ENCODE results near the gene SCAI.

GRCh38 chr9:125169895-125170294 lies 26.6 kb upstream of the SCAI start:
- TF ChIP-seq, protein P1, sequence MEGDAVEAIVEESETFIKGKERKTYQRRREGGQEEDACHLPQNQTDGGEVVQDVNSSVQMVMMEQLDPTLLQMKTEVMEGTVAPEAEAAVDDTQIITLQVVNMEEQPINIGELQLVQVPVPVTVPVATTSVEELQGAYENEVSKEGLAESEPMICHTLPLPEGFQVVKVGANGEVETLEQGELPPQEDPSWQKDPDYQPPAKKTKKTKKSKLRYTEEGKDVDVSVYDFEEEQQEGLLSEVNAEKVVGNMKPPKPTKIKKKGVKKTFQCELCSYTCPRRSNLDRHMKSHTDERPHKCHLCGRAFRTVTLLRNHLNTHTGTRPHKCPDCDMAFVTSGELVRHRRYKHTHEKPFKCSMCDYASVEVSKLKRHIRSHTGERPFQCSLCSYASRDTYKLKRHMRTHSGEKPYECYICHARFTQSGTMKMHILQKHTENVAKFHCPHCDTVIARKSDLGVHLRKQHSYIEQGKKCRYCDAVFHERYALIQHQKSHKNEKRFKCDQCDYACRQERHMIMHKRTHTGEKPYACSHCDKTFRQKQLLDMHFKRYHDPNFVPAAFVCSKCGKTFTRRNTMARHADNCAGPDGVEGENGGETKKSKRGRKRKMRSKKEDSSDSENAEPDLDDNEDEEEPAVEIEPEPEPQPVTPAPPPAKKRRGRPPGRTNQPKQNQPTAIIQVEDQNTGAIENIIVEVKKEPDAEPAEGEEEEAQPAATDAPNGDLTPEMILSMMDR (IDR thresholded peaks at IDR 0.05), result no peak
- no peak for TF ChIP-seq POLR2A (IDR thresholded peaks at IDR 0.05)
- TF ChIP-seq EP300 (IDR thresholded peaks at IDR 0.05), result no peak

All from ovary (tissue), 3 donors.